GM19397 (cell line): ENCODE measurements around the gene LPP.

Experiments
- ATAC-seq: cut with Tn5 transposase; IDR thresholded peaks from one replicate; pipeline ENCODE4 v1.9.1; 2021; ENCODE audit warnings: mild to moderate bottlenecking, moderate library complexity; ENCODE audit not compliant: unreplicated experiment

The LPP gene

DNA sequence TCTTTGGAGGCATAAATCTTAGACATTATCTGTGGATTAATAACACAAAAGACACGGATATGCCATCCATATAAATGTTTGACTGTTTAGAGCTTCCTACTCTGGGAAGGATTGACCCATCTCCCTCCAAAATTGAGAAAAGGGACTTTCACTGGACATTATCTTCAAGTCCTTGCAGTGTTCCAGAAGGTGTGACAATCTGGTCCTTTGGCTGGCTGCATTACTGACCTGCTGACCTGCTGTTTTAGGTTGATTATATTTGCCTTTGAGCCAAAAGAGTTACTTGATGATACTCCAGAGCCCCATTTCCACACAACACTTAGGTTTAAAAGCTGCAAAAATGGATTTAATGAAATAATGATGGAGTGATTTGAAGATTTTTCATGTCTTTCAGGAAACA lies 504.6 kb downstream of the LPP start:
- no peak for ATAC-seq

DNA sequence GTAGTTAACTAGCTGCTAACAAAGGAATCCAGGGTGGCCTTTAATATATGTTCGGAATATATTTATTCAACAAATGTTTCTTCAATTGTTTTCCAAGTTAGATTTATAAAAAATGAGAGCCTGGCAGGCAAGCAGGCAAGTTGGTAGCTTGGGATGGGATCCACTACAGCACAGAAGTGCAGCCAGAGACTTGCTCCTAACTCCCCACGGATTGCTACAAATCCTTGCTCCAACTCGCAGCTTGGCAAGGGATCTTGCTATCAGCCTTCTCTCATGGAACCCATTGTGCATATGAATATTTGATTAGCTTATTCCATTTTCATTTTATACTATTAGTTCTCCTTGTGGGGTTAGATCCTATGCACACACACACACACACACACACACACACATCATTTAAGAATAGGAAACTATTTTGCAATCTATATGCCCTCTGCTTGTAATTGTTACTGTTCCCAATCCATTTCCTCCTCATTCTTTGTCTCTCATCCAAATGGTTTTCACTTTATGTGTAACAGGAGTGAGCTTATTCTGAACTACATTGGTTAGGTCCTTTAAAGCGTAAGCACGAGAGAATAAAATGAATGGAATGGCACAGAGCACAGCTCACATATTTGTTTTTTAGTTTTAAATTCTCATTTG lies 505.6 kb downstream of the LPP start:
- ATAC-seq: no peak

DNA sequence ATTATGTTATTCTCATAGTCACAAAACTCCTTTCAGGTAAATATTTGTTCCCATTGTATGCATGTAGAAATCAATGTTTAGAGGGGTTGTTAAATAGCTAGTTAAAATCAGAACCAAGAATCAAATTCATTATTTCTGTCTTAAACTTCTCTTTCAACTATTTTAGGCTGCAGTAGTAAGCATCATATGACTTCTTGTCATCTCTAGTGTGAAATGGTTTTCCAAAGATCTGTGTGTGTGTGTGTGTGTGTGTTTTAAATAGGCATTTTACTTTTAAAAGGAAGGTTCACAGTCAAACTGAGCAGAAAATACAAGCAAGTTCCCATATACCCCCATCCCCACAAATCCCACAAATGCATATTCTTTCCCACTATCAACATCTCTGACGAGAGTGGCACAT lies 506.5 kb downstream of the LPP start:
- no peak for ATAC-seq

DNA sequence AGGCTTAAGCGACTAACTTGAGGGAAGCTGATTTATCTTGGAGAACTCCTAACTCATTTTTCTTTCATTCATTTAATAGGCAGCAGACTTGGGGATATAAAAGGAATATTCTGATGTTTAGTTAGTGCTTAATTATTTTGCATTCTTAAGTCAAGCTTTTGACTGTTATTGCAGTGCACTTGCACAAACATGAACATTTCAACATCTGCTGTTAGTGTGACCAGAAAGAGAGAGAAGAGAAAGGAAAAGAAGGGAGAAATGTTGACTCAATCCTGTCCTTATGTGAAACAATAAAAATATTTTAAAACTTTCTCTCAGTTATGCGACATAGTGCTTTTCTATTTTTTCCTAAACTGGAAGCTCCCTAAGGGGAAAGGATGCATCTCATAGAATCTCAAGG lies 507.8 kb downstream of the LPP start:
- ATAC-seq: no peak

DNA sequence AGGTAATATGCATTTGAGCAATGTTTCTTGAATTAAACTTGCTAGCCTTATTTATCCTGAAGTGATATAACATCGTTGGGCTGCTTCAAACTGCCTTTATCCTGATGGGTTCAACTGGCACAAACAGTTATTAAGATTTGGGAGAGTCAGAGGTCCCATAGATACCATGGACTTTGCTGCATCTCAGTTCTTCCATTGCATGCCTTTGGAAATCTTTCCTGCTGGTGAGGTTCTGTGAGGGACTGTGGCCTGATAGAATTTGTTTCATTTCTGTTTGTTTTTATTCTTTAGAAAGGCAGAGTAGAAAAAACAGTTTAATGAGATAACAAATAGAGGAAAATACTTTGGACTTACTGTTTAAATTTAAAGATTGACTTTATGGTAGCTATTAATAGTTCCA lies 508.3 kb downstream of the LPP start:
- ATAC-seq: no peak

DNA sequence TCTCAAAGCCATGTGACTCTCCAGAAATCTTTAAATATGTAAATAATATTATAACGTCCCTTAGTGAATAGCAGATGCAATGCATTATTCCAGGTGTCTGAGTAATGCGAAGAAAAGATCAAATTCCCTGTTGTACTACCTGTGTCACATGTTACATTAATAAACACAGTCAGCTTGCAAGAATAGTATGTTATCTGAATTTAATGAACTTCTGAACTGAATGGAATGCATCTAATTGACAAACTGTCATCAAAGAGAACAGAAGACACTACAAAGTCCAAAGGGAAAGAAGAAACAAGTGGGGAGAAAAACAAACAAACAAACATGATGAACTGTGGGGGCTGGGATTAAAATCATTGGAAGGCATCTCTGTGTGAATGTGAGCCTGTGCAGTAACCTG lies 508.8 kb downstream of the LPP start:
- no peak for ATAC-seq

DNA sequence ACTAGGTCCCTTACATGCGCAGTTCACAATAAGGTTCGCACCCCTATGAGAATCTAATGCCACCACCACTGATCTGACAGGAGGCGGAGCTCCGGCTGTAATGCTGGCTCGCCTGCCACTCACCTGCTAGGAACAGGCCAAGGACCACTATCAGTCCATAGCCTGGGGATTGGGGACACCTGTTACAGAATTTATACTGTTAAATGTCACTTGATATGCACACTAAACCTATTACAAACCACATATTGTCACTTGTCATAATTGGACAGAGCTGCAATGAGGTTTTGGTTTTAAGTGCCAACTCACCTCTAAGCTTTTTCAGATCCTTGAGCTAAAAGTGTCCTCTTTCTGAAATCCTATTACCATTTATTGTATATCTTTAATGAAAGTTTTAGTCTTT lies 509.9 kb downstream of the LPP start:
- no peak for ATAC-seq

DNA sequence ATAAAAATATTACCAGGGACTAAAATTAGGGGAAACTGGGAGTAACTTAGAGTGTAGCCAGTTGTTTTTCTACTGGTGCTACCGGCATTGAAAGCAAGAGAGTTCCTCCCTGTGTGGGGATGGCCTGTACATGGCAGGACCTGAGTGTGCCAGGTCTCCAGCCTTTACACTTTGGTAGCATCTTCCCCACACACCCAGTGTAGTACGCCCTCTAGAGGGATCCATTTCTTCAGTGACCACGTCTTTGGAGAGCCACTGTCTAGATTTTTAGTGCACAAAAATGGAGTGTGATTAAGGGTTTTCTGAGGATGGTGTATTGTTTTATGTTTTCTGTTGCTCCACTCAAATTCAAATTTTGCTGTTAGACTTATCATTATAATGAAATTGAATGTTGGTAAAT lies 510.8 kb downstream of the LPP start:
- no peak for ATAC-seq

DNA sequence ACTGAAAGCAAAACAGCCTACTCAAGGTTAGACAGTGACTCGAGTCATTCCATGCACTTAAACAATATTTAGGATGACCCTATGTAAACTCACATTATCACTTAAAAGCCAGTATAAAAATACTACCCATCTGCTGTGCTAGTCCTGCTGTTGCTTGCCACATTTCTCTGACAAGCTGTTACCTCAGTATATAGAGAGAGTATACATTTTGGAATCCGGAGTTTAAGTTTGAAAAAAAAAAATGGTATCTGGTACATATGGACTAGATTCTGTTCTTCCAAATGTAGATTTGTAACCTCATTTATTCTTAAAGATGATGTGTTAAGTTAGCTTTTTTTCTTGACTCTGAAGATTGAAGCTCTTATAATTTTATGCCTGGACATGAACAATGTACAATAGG lies 514.0 kb downstream of the LPP start:
- ATAC-seq: no peak

DNA sequence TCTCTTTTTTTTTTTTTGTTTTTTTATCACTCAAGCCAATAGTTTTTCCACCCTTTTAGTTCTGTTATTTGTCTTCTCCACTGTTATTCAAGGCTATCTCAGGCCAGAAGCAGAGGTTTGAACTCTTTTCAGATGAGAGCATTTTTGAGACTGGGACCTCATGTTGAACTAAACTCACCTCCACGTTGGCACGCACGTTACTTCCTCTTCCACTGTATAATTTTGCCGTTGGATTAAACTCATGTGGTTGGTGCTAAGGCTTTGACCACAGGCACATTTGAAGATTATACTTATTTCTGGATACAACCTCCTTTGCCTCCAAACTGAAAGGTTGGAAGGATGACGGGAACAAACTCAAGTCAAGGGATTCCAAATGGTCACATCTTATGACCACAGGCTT lies 516.5 kb downstream of the LPP start:
- ATAC-seq: no peak

DNA sequence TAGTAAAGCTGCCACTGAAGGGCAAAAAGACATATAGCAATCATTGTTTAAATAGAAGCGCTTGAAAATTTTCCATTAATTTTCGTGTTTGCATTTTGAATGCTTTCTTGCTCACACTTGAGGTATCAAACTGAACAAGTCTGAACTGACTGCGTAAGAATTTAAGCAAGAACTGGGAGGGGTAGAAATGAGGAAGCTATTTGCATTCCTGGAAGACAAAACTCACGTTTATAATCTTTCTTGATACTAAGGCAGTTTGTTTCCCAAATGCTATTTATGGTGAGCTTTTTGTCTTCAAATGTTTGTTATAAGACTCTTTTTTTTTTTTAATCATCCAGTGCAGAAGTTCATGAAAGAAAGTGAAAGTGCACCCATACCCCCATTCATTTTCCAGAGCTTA lies 518.0 kb downstream of the LPP start:
- ATAC-seq: no peak

DNA sequence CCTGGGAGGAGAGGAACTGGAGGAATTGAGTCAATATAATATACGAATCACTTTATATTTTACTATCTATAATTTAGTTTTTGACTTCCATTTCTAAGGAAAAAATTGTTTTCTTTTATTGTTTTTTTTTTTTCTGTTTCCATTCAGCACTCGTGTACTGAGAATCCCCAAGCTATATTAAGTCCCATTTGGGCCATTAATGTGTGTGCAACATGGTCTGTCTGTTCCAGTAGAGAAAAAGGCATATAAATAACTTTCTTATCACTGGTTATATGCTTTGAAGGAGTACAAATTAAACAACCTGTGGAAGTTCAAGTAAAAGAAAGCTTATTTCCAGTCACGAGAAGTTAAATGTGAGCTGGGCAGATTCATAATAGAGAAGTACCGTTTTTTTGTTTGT lies 518.9 kb downstream of the LPP start:
- ATAC-seq: no peak

DNA sequence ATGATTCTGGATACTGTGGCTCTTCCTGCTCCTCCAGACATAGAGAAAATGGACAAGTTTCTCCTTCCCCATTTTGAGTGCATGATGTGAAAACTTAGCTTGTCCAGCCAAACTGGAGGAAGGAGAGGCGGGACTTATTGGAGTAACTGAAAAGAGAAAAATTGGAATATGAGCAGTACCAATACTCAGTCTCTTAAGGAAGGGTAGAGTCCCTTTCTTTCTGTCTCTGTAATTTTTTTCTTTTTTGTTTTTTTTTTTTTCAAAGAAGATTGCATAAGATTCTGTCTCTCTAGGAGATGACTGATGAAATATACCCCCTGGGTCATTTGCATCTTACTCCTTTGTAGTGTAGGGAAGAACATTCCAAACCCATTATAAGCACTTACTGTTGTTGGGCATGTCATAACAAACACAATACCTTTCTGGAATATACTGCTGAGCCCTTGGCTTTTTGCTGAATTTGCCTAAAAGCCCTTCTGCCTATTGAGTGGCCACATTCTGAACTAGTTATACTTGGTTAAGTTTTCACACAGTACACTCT lies 519.8 kb downstream of the LPP start:
- no peak for ATAC-seq

DNA sequence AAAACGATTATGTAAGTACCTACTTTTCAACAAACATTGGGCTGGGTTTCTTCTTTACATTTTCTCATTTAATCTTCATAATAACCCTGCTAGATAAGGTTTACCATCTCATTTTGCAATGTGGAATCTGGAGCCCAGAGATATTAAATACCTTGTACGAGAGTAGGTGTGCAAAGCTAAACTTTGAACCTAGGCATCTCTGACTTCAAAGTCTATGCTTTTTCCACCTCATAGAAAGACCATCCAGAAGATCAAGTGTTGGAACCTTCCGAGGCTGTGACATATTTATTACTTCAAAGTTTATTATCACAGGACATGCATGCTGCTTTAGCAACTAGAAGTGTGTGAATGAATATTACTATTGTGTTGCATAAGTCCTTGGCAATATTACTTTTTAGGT lies 520.6 kb downstream of the LPP start:
- no peak for ATAC-seq

DNA sequence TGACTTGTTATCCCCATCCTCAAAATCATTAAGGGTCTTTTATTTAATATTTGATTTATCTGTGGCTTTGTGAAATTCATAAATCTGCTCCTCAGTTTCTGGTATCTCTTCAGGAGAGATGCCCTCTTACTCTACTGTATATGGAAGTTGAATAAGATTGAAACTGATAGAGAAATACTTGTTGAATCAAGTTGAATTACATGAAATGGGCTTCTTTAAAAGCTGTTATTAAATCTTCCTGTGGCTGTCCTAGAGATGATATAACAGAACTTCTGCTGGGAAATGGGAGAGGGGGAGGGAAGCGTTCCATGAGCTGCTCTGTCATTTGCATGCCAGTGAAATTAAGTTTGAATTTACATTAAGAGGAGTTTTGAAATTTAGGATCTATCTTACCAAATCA lies 523.4 kb downstream of the LPP start:
- ATAC-seq: no peak

DNA sequence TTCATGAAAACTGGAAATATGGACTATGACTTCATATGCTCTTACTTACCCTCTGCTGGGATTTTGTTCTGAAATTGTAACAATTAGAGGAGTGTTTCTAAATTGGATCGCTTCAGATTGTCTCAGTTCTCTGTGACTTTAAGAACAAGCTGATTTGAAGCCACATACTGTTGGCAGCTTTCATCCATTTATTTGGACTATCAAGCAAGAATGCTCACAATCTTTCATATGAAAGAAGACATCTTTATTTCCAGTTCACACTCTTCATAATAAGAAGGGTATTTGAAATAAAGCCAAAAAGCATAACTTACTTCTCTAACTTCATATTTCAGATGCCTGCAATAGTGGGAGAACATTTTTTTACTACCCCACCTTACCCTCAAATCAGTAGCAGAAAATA lies 526.2 kb downstream of the LPP start:
- no peak for ATAC-seq

DNA sequence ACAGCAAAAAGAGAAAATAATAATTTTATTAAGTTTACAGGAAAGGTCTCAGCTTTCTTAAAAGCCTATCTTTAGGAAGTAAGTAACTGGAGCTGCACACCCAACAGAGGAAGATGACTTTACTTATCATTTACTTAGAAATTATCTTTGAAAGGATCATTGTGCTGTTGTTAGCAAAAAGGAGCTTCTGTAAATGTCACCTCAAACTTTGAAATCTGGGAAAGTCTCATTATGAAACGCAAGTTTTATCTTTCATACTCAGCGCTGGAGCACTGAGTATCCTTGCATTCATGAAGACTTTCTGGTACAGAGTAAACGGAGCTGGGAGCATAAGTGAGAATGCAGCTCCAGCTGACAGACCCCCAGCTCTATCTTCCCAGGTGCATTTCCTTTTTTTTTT lies 526.6 kb downstream of the LPP start:
- no peak for ATAC-seq

DNA sequence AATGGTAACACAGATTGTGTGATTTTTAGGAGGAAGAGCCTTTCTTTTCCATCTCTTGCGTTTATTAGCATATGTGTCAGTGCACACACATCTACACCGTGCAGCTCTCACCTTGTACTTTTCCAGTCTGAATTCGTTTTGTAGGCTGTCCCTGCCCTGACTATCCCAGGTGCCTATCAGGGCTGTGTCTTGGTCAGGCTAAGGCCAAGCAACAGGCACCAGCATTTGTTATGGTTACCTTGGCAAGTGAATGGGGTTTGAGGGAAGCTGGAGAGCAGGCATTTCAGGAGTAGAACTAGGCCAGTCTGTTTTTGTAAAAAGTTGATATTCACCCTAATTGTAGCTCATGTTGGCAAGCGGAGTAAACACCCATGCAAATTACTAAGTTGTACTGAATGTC lies 528.4 kb downstream of the LPP start:
- ATAC-seq: no peak

DNA sequence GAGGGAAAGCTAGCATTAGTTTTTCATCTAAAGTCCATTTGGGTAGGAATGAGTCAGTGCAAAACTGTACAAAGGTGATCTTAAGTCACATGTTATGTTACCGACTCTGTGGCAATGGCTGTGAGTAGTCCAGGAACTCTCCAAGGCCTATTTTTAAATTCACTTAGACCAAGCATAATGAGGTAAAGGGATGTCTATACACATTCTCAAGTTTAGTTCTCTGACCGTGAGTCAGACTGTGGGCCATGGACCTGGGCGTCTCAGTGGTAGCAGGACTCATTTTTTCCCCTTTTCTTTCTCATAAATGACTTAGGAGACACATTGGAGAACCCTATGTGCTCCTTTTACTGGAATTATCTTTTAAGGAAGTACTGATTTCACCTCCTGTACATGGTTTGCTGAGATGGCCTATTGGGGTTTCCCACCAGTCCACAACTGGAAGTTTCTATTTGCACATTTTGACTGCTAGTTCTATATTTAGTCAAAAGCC lies 529.1 kb downstream of the LPP start:
- no peak for ATAC-seq

DNA sequence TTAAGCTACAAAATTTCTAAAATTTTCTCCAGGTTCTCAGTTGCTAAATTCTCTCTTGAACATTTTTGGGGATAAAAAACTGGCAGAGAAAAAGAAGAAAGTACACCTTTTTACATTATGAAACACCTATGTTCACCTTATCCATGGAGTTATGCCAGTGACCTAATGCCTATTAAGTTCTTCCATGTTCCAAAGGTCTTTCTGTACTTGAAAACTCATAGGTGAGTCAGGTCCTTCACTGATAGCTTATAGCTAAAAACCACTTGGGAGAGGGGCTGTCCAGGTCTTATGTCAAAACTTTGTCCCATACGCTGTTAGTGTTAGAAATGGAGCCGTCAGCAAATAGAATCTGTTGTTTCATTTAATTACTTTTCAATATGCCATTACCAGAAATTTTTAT lies 530.3 kb downstream of the LPP start:
- ATAC-seq: no peak

DNA sequence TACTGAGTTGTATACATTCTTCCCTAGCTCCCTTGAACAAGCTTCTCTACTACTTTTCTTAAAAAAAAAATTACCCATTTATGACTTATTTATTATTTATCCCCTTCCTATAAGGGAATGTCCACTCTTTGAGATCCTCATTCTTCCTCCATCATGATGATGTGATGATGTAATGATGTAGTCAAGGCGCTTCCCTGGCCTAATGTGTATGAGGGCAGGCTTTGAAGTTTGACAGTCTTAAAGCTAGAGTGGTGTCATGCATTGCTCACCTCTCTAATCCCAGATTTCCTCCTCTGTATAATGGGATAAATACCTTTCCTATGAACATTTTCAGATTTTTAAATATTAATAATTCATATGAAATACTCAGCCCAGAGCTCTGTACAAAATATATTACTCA lies 531.8 kb downstream of the LPP start:
- no peak for ATAC-seq

DNA sequence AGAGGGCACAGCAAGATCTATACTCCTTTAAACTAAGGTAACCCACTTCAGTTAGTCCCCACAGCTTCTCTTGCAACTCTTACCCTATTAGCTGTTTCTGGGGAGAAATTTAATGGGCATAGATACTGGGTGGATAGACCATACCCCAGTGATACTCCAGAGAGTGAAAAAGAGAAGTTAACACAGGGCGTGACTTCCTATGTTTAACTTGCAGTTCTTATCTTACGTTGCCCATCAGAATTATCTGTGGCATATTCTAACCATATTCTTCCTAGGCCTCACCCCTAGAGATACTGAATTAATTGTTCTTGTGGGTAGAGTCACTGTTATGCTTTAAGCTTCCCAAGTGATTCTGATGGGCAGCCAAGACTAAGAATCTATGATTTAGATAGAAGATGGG lies 532.4 kb downstream of the LPP start:
- ATAC-seq: no peak

DNA sequence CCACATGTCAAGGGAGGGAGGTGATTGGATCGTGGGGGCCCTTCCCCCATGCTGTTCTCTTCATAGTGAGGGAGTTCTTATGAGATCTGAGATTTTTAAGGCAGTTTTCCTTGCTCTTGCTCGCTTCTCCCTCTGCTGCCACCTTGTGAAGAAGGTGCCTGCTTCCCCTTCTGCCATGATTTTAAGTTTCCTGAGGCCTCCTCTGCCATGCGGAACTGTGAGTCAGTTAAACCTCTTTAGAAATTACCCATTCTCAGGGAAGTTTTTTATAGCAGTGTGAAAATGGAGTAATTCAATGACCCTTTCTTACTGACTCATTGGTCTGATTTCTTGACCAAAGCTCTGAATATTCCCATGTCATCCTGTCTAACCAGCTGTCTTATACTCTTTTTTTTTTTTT lies 533.4 kb downstream of the LPP start:
- ATAC-seq: no peak
